HG02642 (cell line): ENCODE data around the gene GFOD2.

Experiments
- ATAC-seq: cut with Tn5 transposase; IDR thresholded peaks from one replicate; pipeline ENCODE4 v1.9.1; 2021; ENCODE audit warnings: mild to moderate bottlenecking; ENCODE audit not compliant: unreplicated experiment, poor library complexity

The GFOD2 gene

DNA sequence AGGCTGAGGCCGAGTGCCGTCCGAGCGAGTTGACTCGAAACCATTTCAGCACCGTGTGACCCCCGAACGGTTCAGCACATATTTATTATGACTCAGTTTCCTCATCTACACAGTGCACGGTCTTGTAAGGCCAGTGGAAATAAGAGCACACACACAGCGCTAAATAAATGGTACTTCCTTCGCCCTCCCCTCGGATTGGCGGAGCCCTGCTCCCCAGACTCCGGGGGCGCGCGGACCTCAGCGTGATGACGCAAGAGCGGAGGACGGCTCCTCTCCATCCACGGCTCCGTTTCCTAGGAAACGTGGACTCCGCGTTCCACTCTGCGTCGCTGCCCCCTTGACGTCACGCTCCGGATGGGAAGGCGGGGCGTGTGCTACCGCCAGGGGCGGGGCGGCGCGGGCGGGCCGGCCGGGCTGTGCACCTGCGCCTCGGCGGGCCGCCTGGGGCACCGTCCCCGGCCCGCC lies 58.5 kb downstream of the GFOD2 start, which contains the start of gene PARD6A:
Gene PARD6A (plus strand): TSS at position 397 of the 465 bp plus-strand sequence. CDS start 79 bp downstream, outside the sequence.
- ATAC-seq: peak; percentile 78

DNA sequence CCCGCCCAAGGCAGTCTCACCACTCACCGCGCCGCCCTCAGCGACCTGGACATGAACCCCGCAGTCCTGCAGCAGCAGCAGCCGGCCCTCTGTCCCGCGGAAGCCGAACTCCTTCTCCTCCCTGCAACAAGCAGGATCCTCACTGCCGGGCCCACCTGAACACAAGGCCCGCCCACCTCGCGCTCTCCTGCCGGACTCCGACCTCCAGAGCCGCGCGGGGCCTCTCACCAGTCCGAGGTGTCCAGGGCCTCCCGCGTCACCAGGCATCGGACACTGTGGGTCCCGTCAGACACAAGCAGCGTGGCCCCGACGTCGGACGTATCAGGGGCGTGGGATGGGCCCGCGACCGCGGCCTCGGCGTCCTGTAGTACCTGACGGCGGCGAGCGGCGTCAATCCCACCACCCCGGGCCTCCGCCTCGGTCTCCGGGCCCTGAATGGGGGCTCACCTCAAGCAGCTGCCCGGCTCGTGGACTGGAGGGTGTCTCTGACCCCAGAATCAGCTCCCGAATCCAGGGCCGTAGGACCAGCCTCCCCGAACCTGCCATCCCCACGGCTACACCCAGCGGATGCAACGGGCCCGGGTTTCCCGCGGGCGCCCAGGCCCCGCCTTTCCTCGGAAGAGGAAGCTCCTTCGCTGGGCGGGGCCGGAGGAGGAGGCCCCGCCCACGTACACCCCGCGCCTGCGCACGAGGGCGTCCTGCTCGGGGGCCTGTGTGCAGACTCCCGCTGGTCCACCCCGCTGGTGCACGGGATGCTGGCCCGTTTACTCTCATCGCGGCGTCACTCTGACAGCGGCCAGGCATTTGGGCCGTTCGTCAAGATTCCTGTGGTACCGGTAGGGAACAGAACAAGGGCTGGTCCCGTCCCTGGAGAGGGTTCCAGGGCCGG lies 59.2 kb downstream of the GFOD2 start, which contains the start of gene ACD:
Gene ACD (minus strand): TSS at position 586 of the 889 bp plus-strand sequence. CDS start 40 bp downstream, at position 546.
- peak; percentile 59 for ATAC-seq

GRCh38 chr16:67658849-67659674 lies 60.1 kb downstream of the GFOD2 start:
- ATAC-seq: no peak

DNA sequence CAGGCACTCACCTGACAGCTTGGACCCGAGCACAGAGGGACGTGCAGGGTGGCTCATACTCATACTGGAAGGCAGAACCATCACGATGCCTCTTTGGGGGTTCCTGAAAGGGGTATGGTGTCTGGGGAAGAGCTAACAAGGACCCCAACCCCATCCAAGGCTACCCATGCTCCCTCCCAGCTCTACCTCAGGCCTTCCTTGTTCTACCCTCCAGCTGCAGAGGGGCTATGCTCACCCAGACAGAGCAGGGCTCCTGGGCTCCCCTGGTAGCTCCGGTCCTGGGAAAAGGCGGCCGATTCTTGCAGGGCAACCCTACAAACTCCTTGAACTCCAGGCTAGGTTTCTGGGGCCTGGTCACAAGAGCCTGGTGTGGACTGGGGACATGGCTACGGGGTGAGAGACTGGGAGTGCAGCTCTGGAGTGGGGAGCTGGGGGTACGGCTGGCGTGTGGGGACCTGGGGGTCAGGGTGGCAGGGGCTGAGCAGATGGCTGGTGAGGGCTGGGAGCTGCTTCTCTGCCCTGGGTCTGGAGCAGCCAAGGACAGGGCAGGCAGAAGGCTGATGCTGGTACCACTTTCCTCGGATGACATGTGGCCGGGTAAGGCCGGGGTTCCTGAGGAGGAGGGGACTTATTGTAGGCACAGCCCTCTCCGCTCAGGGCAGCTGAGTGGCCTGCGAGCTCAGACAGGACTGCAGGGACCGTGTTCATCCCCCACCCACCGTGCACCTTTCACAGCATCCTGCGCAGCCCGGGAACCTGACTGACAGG lies 61.2 kb downstream of the GFOD2 start:
- ATAC-seq: no peak

GRCh38 chr16:67657017-67657608 lies 62.0 kb downstream of the GFOD2 start:
- ATAC-seq: no peak

GRCh38 chr16:67656344-67657016 lies 62.6 kb downstream of the GFOD2 start:
- no peak for ATAC-seq

DNA sequence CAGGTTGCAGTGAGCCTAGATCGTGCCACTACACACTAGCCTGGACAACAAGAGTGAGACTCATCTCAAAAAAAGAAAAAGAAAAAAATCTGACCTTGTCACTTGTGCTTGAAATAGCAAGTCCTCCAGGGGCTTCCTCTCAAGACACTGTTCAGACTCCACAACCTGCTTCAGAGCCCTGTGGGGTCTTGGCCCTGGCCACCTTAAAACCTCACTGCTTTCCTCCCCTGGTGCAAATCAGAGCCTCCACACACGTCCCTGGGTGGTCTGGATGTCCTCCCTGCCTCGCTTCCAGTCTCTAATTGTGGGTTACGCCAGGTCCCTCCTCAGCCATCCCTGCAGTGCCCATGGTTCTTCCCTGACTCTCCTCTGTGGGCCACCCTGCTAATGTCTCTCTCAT lies 63.8 kb downstream of the GFOD2 start:
- ATAC-seq: no peak

DNA sequence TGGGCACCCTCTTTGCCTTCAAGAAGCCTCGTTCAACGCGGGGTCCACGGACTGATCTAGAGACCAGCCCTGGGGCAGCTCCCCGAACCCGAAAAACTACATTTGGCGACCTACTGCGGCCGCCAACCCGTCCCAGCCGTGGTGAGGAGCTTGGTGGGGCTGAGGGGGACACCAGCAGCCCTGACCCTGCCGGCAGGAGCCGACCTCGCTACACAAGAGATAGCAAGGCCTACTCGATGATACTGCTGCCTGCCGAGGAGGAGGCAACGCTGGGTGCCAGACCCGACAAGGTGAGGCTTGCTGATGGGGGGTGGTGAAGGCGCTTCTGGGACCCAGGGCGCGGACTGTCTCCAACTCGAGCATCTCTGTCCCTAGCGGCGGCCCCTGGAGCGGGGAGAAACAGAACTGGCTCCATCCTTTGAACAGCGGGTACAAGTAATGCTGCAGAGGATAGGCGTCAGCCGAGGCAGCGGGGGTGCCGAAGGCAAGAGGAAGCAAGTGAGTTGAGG lies 64.7 kb downstream of the GFOD2 start:
- no peak for ATAC-seq

- no peak for ATAC-seq
These were observed 65.2 kb downstream of the GFOD2 start for GRCh38 chr16:67653789-67654402.

DNA sequence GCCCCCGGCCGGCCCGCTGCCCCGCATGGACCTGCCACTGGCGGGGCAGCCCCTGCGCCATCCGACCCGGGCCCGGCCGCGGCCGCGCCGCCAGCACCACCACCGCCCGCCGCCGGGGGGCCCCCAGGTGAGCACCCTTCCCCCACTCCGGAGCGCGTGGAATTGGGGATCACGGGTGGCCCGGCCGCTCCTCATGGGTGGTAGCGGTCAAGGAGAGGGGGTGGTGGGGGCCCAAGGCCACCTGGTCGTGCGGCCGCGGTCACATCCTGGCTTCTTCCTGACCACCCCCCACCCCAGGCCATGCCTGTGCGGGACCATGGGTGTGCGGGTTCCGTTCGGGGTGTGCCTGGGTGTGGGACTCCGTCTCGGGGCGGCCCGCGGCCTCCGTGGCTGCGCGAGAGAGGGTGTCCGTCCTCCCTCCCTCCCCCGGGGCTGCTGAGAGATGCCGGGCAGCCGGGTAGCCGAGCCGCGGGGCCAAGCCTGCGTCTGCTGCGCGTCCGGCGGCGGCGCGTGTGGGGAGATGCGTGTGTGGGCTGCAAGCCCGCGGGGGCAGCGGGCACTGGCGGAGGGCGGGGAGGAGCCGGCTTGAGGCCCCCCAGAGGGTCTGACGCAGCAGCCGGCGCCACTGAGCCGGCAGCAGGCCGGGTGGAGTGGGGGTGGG lies 65.9 kb downstream of the GFOD2 start:
- no peak for ATAC-seq

- ATAC-seq: no peak
These were observed 66.5 kb downstream of the GFOD2 start for GRCh38 chr16:67652578-67653127.

DNA sequence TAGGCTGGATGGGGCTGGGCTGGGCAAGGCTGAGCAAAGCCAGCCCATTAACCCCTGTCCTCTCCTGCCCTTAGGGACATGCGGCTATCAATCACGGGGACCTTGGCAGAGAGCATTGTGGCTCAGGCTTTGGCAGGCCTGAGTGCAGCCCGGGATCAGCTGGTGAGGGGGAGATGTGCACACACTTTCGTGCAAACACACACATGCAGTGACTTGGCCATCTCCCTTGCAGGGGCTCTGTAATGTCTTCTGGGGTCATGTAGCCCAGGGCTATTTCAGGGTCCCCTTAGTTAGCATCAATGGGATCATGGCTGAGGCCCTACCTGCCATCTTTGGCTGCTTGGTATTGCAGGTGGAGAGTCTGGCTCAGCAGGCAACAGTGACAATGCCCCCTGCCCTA lies 67.3 kb downstream of the GFOD2 start:
- ATAC-seq: no peak

GRCh38 chr16:67651039-67651438 lies 68.1 kb downstream of the GFOD2 start:
- no peak for ATAC-seq

DNA sequence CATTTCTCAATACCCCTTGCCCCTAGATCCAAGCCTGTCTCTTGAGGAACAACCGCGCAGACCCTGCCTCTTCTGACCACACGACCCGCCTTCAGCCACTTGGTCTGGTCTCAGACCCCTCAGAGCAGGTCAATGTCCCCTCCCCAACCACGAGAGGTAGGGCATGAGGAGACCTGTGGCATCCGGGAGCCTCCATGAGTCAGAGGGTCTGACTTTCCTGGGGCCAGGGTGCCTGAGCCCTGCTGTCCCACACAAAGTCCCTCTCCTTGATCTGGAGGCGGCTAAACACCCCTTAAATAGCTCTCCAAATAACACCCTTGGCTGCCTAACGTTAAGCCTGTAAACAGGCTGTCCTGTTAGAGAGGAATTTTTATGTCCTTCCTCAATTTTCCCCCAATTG lies 69.1 kb downstream of the GFOD2 start:
- ATAC-seq: no peak

DNA sequence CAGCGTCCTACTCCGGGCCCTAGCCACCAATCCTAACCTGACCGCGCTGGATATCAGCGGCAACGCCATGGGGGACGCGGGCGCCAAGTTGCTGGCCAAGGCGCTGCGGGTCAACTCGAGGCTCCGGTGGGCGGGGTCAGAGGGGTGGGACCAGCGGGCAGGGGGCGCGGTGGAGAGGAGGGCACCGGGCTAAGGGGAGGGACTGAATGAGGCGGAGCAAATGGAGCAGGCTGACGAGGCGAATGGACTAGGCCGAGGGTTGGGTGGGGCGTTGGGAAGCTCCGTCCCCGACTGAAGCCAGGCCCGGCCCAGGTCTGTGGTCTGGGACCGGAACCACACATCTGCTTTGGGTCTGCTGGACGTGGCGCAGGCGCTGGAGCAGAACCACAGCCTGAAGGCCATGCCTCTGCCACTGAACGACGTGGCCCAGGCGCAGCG lies 69.6 kb downstream of the GFOD2 start:
- ATAC-seq: no peak

DNA sequence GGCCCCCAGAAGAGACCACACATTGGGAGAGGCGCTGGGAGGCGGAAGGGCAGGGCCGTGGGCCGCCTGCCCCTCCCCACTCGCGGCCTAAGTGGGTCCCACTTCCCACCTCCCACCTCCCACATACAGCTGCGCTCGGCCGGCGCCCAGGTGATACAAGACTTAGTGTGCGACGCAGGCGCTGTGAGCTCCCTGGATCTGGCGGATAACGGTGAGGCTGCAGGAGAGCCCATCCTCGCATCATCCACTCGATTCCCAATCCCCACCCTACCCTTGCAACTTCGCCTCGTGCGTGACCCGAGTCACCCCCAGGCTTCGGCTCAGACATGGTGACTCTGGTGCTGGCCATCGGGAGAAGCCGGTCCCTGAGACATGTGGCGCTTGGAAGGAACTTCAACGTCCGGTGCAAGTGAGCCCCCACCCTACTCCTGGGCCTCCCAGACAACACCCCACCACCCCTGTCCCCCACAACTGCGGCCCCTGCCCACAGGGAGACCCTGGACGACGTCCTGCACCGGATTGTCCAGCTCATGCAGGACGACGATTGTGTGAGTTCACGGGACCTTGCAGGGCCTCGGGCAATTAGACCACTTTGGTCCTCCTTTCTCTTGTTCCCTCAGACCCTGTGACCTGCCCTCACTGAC lies 70.2 kb downstream of the GFOD2 start:
- ATAC-seq: no peak

- ATAC-seq: no peak
These were observed 70.9 kb downstream of the GFOD2 start for GRCh38 chr16:67648088-67648763.
